ENCODE measurements around the gene ZBED6. TPM values are rescaled to one million over a fixed set of nuclear protein-coding genes. Genes with fewer than 3 reads are reported as not detected.
"Not testable (repeated sequence)": the region's sequence is repeated elsewhere in the genome, so short reads cannot be mapped to it uniquely, and the experiment has no call there.

ZBED6 gene
- polyA plus RNA-seq, 1 donor from 2014 or later: 5.1 TPM

DNA sequence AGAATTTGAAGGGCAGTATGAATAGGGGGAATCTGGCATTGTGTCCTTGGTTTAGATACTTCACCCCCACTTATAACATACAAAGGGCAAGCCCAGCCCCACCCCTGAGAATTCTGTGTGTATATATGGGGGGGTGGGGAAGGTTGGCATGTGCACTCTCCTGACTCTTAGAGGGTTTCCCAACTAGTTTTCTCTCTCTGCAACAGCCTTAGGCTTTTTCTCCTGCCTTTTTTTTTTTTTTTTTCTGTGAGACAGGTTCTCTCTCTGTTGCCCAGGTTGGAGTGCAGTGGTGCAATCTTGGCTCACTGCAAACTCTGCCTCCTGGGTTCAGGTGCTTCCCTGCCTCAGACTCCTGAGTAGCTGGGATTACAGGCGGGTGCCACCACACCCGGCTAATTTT, 2.9 kb upstream of the ZBED6 start:
- no peak overlapping the region for H3K9ac ChIP-seq (ENCODE audit: low read length)
- peaks cover 15% of the 10 kb centered on the region for H3K79me2 ChIP-seq (replicated peaks; ENCODE audit: insufficient read depth, low read length)
- TF ChIP-seq SMC3 (conservative IDR thresholded peaks at IDR 0.05; ENCODE audit: poor library complexity) (no peak), TAF1 (IDR thresholded peaks at IDR 0.05; ENCODE audit: low read depth) (no peak), RAD21 (conservative IDR thresholded peaks at IDR 0.05) (no peak), EZH2 (IDR thresholded peaks at IDR 0.05; ENCODE audit: borderline replicate concordance, insufficient read depth, low read length, poor library complexity, severe bottlenecking) (no peak)
- no peaks in the 10 kb centered on the region for H3K9me3 ChIP-seq (ENCODE audit: low read length)
- H3K9me2 ChIP-seq (ENCODE audit: insufficient read depth, low read length): no peaks in the 10 kb centered on the region
- no peak overlapping the region for H3K27ac ChIP-seq (ENCODE audit: low read length)
- no peaks in the 10 kb centered on the region for H3K27me3 ChIP-seq (ENCODE audit: insufficient read depth, low read depth, low read length)
- no peak overlapping the region for H3K4me3 ChIP-seq (ENCODE audit: low read length)
- H2AFZ ChIP-seq (ENCODE audit: low read depth, low read length): no peak overlapping the region
- no peaks in the 10 kb centered on the region for H3F3A ChIP-seq (ENCODE audit: insufficient read depth, low read length, poor library complexity, severe bottlenecking)
- H4K20me1 ChIP-seq (ENCODE audit: insufficient read depth): no peaks in the 10 kb centered on the region
- H3K4me2 ChIP-seq (ENCODE audit: low read length): no peak overlapping the region
- no peaks in the 10 kb centered on the region for H3K36me3 ChIP-seq (ENCODE audit: insufficient read depth, low read length)

DNA sequence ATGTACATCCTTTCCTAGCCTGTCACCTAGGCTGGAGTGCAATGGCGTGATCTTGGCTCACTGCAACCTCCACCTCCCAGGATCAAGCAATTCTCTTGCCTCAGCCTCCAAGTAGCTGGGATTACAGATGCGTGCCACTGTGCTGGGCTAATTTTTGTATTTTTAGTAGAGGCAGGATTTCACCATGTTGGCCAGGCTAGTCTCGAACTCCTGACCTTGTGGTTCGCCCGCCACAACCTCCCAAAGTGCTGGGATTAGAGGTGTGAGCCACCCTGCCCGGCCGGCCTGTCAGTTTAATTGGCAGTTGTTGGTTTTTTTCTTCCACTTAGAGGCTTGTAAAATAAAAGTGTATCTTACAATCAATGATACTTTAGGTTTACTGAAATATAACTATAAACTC, 1.9 kb upstream of the ZBED6 start:
- H3K9ac ChIP-seq (ENCODE audit: low read length); H3K36me3 ChIP-seq (ENCODE audit: insufficient read depth, low read length); H3K4me3 ChIP-seq (ENCODE audit: low read length); H3K9me2 ChIP-seq (ENCODE audit: insufficient read depth, low read length); H3K27ac ChIP-seq (ENCODE audit: low read length); H3F3A ChIP-seq (ENCODE audit: insufficient read depth, low read length, poor library complexity, severe bottlenecking); H4K20me1 ChIP-seq (ENCODE audit: insufficient read depth); H2AFZ ChIP-seq (ENCODE audit: low read depth, low read length); H3K9me3 ChIP-seq (ENCODE audit: low read length); H3K4me2 ChIP-seq (ENCODE audit: low read length); H3K27me3 ChIP-seq (ENCODE audit: insufficient read depth, low read depth, low read length): not testable (repeated sequence)
- peaks cover 25% of the 10 kb centered on the region for H3K79me2 ChIP-seq (replicated peaks; ENCODE audit: insufficient read depth, low read length)

DNA sequence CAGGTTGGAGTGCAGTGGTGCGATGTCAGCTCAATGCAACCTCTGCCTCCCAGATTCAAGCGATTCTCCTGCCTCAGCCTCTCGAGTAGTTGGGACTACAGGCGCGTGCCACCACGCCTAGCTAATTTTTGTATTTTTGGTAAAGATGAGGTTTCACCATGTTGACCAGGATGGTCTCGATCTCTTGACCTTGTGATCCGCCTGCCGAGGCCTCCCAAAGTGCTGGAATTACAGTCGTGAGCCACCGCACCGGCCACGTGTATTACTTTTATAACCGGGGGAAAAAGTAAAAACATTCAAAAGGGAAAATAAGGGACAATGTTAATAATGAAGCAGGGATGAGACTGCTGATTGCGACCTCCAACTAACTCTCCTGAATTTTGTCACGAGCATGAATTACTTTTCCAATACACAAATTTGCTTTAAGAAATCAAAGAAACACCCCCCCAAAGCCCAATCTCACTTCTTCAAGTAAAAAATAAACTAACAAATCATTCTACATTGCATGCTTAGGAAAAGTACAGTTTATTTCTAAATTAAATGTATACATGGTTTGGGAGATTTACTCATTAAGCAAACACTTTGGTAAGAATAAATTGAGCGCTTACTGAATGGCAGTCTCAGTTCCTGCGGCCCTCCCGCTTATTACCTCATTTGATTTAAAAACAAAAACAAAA, 521 bp upstream of the ZBED6 start:
- Histone ChIP-seq H4K20me1 (ENCODE audit: insufficient read depth) (no peaks in the 10 kb centered on the region), H3K9me3 (ENCODE audit: low read length) (no peaks in the 10 kb centered on the region), H2AFZ (ENCODE audit: low read depth, low read length) (peak overlapping the region; percentile 89), H3K27me3 (ENCODE audit: insufficient read depth, low read depth, low read length) (no peaks in the 10 kb centered on the region), H3K9ac (ENCODE audit: low read length) (peak overlapping the region; percentile 91), H3K4me3 (ENCODE audit: low read length) (peak overlapping the region; percentile 72), H3K27ac (ENCODE audit: low read length) (peak overlapping the region; percentile 97), H3K9me2 (ENCODE audit: insufficient read depth, low read length) (no peaks in the 10 kb centered on the region), H3K79me2 (replicated peaks; ENCODE audit: insufficient read depth, low read length) (peaks cover 39% of the 10 kb centered on the region), H3F3A (ENCODE audit: insufficient read depth, low read length, poor library complexity, severe bottlenecking) (no peaks in the 10 kb centered on the region), H3K4me2 (ENCODE audit: low read length) (peak overlapping the region; percentile 79), H3K36me3 (ENCODE audit: insufficient read depth, low read length) (peaks cover 23% of the 10 kb centered on the region)
- TF ChIP-seq POLR2AphosphoS5 (IDR thresholded peaks at IDR 0.05): no peak
- no peak for TF ChIP-seq CTCF (IDR thresholded peaks at IDR 0.05; ENCODE audit: poor library complexity, severe bottlenecking)
- TF ChIP-seq EP300 (conservative IDR thresholded peaks at IDR 0.05; ENCODE audit: poor library complexity, severe bottlenecking): no peak
- TF ChIP-seq MXI1 (conservative IDR thresholded peaks at IDR 0.05; ENCODE audit: poor library complexity, severe bottlenecking): no peak
- no peak for TF ChIP-seq TAF1 (IDR thresholded peaks at IDR 0.05; ENCODE audit: low read depth)

DNA sequence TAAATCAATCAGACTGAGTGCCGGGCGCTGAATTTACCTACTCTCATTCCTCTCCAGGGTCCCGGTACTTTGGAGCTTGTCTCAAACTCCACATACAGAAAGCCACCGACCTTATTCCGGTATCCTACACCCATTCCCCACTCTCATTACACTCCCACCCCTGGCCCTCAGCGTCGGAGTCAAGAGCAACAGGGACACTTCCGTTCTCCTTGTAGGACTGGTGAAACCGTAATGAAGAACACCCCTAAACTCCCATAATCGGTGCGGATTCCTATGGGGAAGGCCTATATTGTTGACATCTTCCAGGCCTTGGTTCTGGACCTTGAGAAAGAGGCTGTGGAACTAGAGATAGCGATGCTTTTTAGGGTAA, 798 bp downstream of the ZBED6 start:
- H2AFZ ChIP-seq (ENCODE audit: low read depth, low read length): peak overlapping the region; percentile 67
- no peaks in the 10 kb centered on the region for H3F3A ChIP-seq (ENCODE audit: insufficient read depth, low read length, poor library complexity, severe bottlenecking)
- TF ChIP-seq, protein P1, sequence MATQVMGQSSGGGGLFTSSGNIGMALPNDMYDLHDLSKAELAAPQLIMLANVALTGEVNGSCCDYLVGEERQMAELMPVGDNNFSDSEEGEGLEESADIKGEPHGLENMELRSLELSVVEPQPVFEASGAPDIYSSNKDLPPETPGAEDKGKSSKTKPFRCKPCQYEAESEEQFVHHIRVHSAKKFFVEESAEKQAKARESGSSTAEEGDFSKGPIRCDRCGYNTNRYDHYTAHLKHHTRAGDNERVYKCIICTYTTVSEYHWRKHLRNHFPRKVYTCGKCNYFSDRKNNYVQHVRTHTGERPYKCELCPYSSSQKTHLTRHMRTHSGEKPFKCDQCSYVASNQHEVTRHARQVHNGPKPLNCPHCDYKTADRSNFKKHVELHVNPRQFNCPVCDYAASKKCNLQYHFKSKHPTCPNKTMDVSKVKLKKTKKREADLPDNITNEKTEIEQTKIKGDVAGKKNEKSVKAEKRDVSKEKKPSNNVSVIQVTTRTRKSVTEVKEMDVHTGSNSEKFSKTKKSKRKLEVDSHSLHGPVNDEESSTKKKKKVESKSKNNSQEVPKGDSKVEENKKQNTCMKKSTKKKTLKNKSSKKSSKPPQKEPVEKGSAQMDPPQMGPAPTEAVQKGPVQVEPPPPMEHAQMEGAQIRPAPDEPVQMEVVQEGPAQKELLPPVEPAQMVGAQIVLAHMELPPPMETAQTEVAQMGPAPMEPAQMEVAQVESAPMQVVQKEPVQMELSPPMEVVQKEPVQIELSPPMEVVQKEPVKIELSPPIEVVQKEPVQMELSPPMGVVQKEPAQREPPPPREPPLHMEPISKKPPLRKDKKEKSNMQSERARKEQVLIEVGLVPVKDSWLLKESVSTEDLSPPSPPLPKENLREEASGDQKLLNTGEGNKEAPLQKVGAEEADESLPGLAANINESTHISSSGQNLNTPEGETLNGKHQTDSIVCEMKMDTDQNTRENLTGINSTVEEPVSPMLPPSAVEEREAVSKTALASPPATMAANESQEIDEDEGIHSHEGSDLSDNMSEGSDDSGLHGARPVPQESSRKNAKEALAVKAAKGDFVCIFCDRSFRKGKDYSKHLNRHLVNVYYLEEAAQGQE (IDR thresholded peaks at IDR 0.05; ENCODE audit: borderline replicate concordance): no peak
- TF ChIP-seq EZH2 (IDR thresholded peaks at IDR 0.05; ENCODE audit: borderline replicate concordance, insufficient read depth, low read length, poor library complexity, severe bottlenecking): no peak
- no peak for TF ChIP-seq SMC3 (conservative IDR thresholded peaks at IDR 0.05; ENCODE audit: poor library complexity)
- TF ChIP-seq MXI1 (conservative IDR thresholded peaks at IDR 0.05; ENCODE audit: poor library complexity, severe bottlenecking): no peak
- no peak for TF ChIP-seq POLR2AphosphoS5 (IDR thresholded peaks at IDR 0.05)
- TF ChIP-seq CTCF (IDR thresholded peaks at IDR 0.05; ENCODE audit: poor library complexity, severe bottlenecking): no peak

More for the DNA sequence above, 798 bp downstream of the ZBED6 start:
- H3K4me3 ChIP-seq (ENCODE audit: low read length): peak overlapping the region; percentile 72
- peak overlapping the region; percentile 97 for H3K27ac ChIP-seq (ENCODE audit: low read length)
- peaks cover 52% of the 10 kb centered on the region for H3K79me2 ChIP-seq (replicated peaks; ENCODE audit: insufficient read depth, low read length)
- no peaks in the 10 kb centered on the region for H3K27me3 ChIP-seq (ENCODE audit: insufficient read depth, low read depth, low read length)
- no peaks in the 10 kb centered on the region for H3K9me3 ChIP-seq (ENCODE audit: low read length)
- H3K9ac ChIP-seq (ENCODE audit: low read length): peak overlapping the region; percentile 91
- H3K4me2 ChIP-seq (ENCODE audit: low read length): peak overlapping the region; percentile 76
- H3K36me3 ChIP-seq (ENCODE audit: insufficient read depth, low read length): peaks cover 26% of the 10 kb centered on the region
- no peaks in the 10 kb centered on the region for H3K9me2 ChIP-seq (ENCODE audit: insufficient read depth, low read length)
- no peaks in the 10 kb centered on the region for H4K20me1 ChIP-seq (ENCODE audit: insufficient read depth)
